H1 (cell line): ENCODE measurements around the gene CBX2. TPM values are rescaled to one million over a fixed set of nuclear protein-coding genes. Genes with fewer than 3 reads are reported as not detected.

Source experiments
- CTCF ChIA-PET: fragments of 300-600 bp; sonication (Branson Sonifier 250); formaldehyde crosslinking; loops from one replicate; lab custom pipeline; 2021; ENCODE audit not compliant: partially characterized antibody; lab: Charles Lee
- POLR2A ChIA-PET: fragments of 300-600 bp; sonication (Branson Sonifier 250); formaldehyde crosslinking; loops from one replicate; lab custom pipeline; 2021; ENCODE audit warnings: inconsistent platforms; ENCODE audit not compliant: partially characterized antibody; lab: Charles Lee
- DNase-seq, 2 experiments: peaks; one replicate each; pipeline versions ENCODE4 v3.0.0 to v3.0.0-alpha.2; 2010 to 2022; ENCODE audit warnings: low spot score in 2 of 2, low read depth in 1 of 2, mixed read lengths in 1 of 2
- FAIRE-seq: peaks from 2 replicates; lab custom pipeline; 2011; peaks lifted over from hg19 to GRCh38; lab: Jason Lieb, UNC
- H2AFZ ChIP-seq: 2 replicates; pipeline ENCODE4 v1.8.1; 2012; ENCODE audit warnings: low read length, inconsistent platforms
- H2AK5ac ChIP-seq: 2 replicates; pipeline ENCODE4 v1.6.1; 2013; ENCODE audit warnings: low read depth, low read length
- H2BK120ac ChIP-seq: replicated peaks from 2 replicates; pipeline ENCODE3; 2013; ENCODE audit warnings: low read depth, low read length, inconsistent platforms
- H2BK12ac ChIP-seq: 2 replicates; pipeline ENCODE4 v1.6.1; 2013; ENCODE audit warnings: low read depth, low read length
- H2BK15ac ChIP-seq: 2 replicates; pipeline ENCODE4 v1.6.1; 2013; ENCODE audit warnings: low read length
- H2BK20ac ChIP-seq: 2 replicates; pipeline ENCODE4 v1.6.1; 2013; ENCODE audit warnings: low read length
- H2BK5ac ChIP-seq: 2 replicates; pipeline ENCODE4 v1.6.1; 2013; ENCODE audit warnings: low read depth, low read length
- H3K14ac ChIP-seq: 2 replicates; pipeline ENCODE4 v1.6.1; 2013; ENCODE audit warnings: inconsistent platforms; ENCODE audit not compliant: insufficient read length
- H3K18ac ChIP-seq: 2 replicates; pipeline ENCODE4 v1.6.1; 2013; ENCODE audit warnings: low read length; ENCODE audit errors: extremely low read depth
- H3K23ac ChIP-seq: 2 replicates; pipeline ENCODE4 v1.6.1; 2013; ENCODE audit warnings: inconsistent platforms; ENCODE audit not compliant: insufficient read length
- H3K23me2 ChIP-seq: 2 replicates; pipeline ENCODE4 v1.6.1; 2013; ENCODE audit warnings: low read depth, low read length
- H3K27ac ChIP-seq: 2 replicates; pipeline ENCODE4 v1.6.1; 2011; ENCODE audit warnings: low read depth, low read length, inconsistent platforms
- H3K27me3 ChIP-seq, 4 experiments: replicated peaks in 1 of 4; 1 replicate in 1 of 4; 2 replicates in 3 of 4; pipeline versions ENCODE4 v1.6.1 to v1.8.1; 2011 to 2013; ENCODE audit warnings: low read length in 3 of 4, mild to moderate bottlenecking in 3 of 4, inconsistent platforms in 2 of 4, mixed read lengths in 2 of 4, moderate library complexity in 1 of 4; ENCODE audit not compliant: control insufficient read depth in 3 of 4, insufficient read depth in 3 of 4; ENCODE audit errors: extremely low read depth in 1 of 4
- H3K36me3 ChIP-seq, 4 experiments: 2 replicates each; pipeline versions ENCODE4 v1.6.1 to v1.8.1; 2011 to 2013; ENCODE audit warnings: mild to moderate bottlenecking in 4 of 4, low read length in 3 of 4, moderate library complexity in 2 of 4, control low read depth in 1 of 4, inconsistent platforms in 1 of 4; ENCODE audit not compliant: insufficient read depth in 4 of 4, control insufficient read depth in 2 of 4
- H3K4ac ChIP-seq: replicated peaks from 2 replicates; pipeline ENCODE3; 2013; ENCODE audit warnings: low read length, low read depth, mixed read lengths, inconsistent platforms; ENCODE audit not compliant: insufficient read length
- H3K4me1 ChIP-seq, 4 experiments: replicated peaks in 1 of 4; 1 replicate in 1 of 4; 2 replicates in 3 of 4; pipeline versions ENCODE4 v1.6.1 to v1.8.1; 2011 to 2013; ENCODE audit warnings: low read length in 3 of 4, inconsistent platforms in 2 of 4, mixed read lengths in 1 of 4; ENCODE audit not compliant: insufficient read depth in 4 of 4, control insufficient read depth in 3 of 4
- H3K4me2 ChIP-seq, 2 experiments: 2 replicates each; pipeline versions ENCODE4 v1.6.1 to v1.8.1; 2011 to 2013; ENCODE audit warnings: low read depth in 2 of 2, low read length in 2 of 2, control low read depth in 1 of 2, inconsistent platforms in 1 of 2, mild to moderate bottlenecking in 1 of 2; ENCODE audit not compliant: insufficient read depth in 1 of 2
- H3K4me3 ChIP-seq, 4 experiments: fragments of 200-600, 300-600 bp in 1 of 4; sonication (generic), shearing (Covaris generic), sonication (Bioruptor Twin) in 1 of 4; 2 replicates each; pipeline versions ENCODE4 v1.5.1 to v1.8.1; 2011 to 2016; ENCODE audit warnings: low read length in 4 of 4, low read depth in 3 of 4, control low read depth in 2 of 4, inconsistent platforms in 2 of 4, mild to moderate bottlenecking in 2 of 4, mixed read lengths in 1 of 4, moderate library complexity in 1 of 4; ENCODE audit not compliant: insufficient read depth in 2 of 4; ENCODE audit errors: extremely low read depth in 1 of 4
- H3K56ac ChIP-seq: replicated peaks from 2 replicates; pipeline ENCODE3; 2013; ENCODE audit warnings: low read depth, mild to moderate bottlenecking, mixed read lengths, low read length, inconsistent platforms; ENCODE audit not compliant: insufficient read length
- H3K79me1 ChIP-seq: 2 replicates; pipeline ENCODE4 v1.6.1; 2013; ENCODE audit warnings: low read depth, low read length, control low read depth
- H3K79me2 ChIP-seq, 2 experiments: 2 replicates each; pipeline versions ENCODE4 v1.6.1 to v1.8.1; 2012 to 2013; ENCODE audit warnings: low read length in 2 of 2, mild to moderate bottlenecking in 2 of 2, inconsistent platforms in 1 of 2; ENCODE audit not compliant: insufficient read depth in 2 of 2, control insufficient read depth in 1 of 2
- H3K9ac ChIP-seq, 4 experiments: replicated peaks in 1 of 4; 1 replicate in 1 of 4; 2 replicates in 3 of 4; pipeline versions ENCODE4 v1.6.1 to v1.8.1; 2011 to 2013; ENCODE audit warnings: low read depth in 3 of 4, low read length in 3 of 4, control low read depth in 2 of 4, mild to moderate bottlenecking in 2 of 4, moderate library complexity in 2 of 4, inconsistent platforms in 1 of 4; ENCODE audit errors: extremely low read depth in 1 of 4
- H3K9me3 ChIP-seq, 2 experiments: 2 replicates each; pipeline versions ENCODE4 v1.6.1 to v1.8.1; 2012 to 2013; ENCODE audit warnings: mild to moderate bottlenecking in 2 of 2, moderate library complexity in 2 of 2, control low read depth in 1 of 2, inconsistent platforms in 1 of 2, low read depth in 1 of 2, low read length in 1 of 2, mixed read lengths in 1 of 2; ENCODE audit not compliant: insufficient read depth in 2 of 2
- H4K20me1 ChIP-seq, 2 experiments: replicated peaks in 1 of 2; 2 replicates each; pipeline versions ENCODE3 to v1.8.1; 2011 to 2013; ENCODE audit warnings: inconsistent platforms in 2 of 2, low read length in 2 of 2, mild to moderate bottlenecking in 1 of 2; ENCODE audit not compliant: insufficient read depth in 2 of 2, control insufficient read depth in 1 of 2
- H4K5ac ChIP-seq: 2 replicates; pipeline ENCODE4 v1.6.1; 2013; ENCODE audit warnings: low read length, low read depth, mixed read lengths, inconsistent platforms; ENCODE audit not compliant: insufficient read length
- H4K8ac ChIP-seq: 2 replicates; pipeline ENCODE4 v1.8.0; 2013; ENCODE audit warnings: mild to moderate bottlenecking, moderate library complexity, low read length, inconsistent platforms; ENCODE audit not compliant: insufficient read depth; ENCODE audit errors: extremely low read depth
- H4K91ac ChIP-seq: replicated peaks from 2 replicates; pipeline ENCODE3; 2013; ENCODE audit warnings: low read length, mixed read lengths, inconsistent platforms; ENCODE audit not compliant: insufficient read length
- ASH2L ChIP-seq: fragments of 200-600, 300-600 bp; sonication (generic); IDR thresholded peaks from one replicate; pipeline ENCODE4 v1.7.1; 2017; ENCODE audit warnings: low read length
- ATF2 ChIP-seq: IDR thresholded peaks from 2 replicates; pipeline ENCODE4 v1.6.1; 2012; ENCODE audit warnings: low read length, inconsistent platforms
- BRCA1 ChIP-seq: IDR thresholded peaks from 2 replicates; pipeline ENCODE4 v1.6.1; 2012; ENCODE audit warnings: low read depth, low read length, improper control_type of control experiment
- CREB1 ChIP-seq: IDR thresholded peaks from 2 replicates; pipeline ENCODE4 v1.6.1; 2012; ENCODE audit warnings: inconsistent platforms
- CTCF ChIP-seq, 3 experiments: IDR thresholded peaks; 1 replicate in 2 of 3; 2 replicates in 1 of 3; pipeline versions ENCODE4 v1.5.1 to v1.6.1; 2011; ENCODE audit warnings: low read length in 3 of 3, mild to moderate bottlenecking in 3 of 3, inconsistent platforms in 2 of 3, low read depth in 1 of 3, moderate library complexity in 1 of 3; ENCODE audit not compliant: insufficient read depth in 1 of 3; ENCODE audit errors: control extremely low read depth in 1 of 3
- EZH2 ChIP-seq: fragments of 200-600 bp; sonication (generic); IDR thresholded peaks from 2 replicates; pipeline ENCODE4 v1.7.1; 2012; ENCODE audit warnings: low read depth, mild to moderate bottlenecking, moderate library complexity, low read length, inconsistent platforms; ENCODE audit not compliant: severe bottlenecking
- WGBS, 2 experiments: shearing (Covaris generic) in 1 of 2; methylation state at CpG; one replicate each; pipeline versions ENCODE4 v1.1.6 to v1.1.7; 2013 to 2015; ENCODE audit warnings: low lambda C conversion rate in 2 of 2, mixed read lengths in 2 of 2, inconsistent platforms in 1 of 2, low coverage in 1 of 2, missing lambda C conversion rate in 1 of 2; ENCODE audit not compliant: insufficient replicate concordance in 2 of 2, insufficient coverage in 1 of 2, insufficient read length in 1 of 2; ENCODE audit errors: extremely low coverage in 1 of 2, missing lambda C conversion rate in 1 of 2; 5-methylcytosine and 5-hydroxymethylcytosine counted together
- polyA plus RNA-seq, 7 experiments: library from polyadenylated mRNA; depleted of rRNA in 3 of 7; stranded (reverse) in 5 of 7; unstranded in 2 of 7; fragments of >200 nt in 5 of 7; fragments of 200-250 nt in 2 of 7; gene quantifications; 1 replicate in 5 of 7; 2 replicates in 1 of 7; 4 replicates in 1 of 7; pipeline versions ENCODE4 v1.2.1 to v1.2.3, GENCODE V29; 2011 to 2013; ENCODE audit warnings: missing spikeins in 2 of 7, mixed read lengths in 2 of 7
- total RNA-seq: library from RNA; stranded (reverse); fragmentation: NEBNext Ultra II Directional; extraction: Animal tissue kit (Norgen Biotek cat#: 25700); gene quantifications from 2 replicates; pipeline ENCODE4 v1.2.1, GENCODE V29; 2021

The CBX2 gene
- total and polyA plus RNA-seq, 2 of the 8 experiments (the other 6 are each of a cell fraction or from before 2014, with no cell fraction given), result 64.3 to 83.9 TPM

DNA sequence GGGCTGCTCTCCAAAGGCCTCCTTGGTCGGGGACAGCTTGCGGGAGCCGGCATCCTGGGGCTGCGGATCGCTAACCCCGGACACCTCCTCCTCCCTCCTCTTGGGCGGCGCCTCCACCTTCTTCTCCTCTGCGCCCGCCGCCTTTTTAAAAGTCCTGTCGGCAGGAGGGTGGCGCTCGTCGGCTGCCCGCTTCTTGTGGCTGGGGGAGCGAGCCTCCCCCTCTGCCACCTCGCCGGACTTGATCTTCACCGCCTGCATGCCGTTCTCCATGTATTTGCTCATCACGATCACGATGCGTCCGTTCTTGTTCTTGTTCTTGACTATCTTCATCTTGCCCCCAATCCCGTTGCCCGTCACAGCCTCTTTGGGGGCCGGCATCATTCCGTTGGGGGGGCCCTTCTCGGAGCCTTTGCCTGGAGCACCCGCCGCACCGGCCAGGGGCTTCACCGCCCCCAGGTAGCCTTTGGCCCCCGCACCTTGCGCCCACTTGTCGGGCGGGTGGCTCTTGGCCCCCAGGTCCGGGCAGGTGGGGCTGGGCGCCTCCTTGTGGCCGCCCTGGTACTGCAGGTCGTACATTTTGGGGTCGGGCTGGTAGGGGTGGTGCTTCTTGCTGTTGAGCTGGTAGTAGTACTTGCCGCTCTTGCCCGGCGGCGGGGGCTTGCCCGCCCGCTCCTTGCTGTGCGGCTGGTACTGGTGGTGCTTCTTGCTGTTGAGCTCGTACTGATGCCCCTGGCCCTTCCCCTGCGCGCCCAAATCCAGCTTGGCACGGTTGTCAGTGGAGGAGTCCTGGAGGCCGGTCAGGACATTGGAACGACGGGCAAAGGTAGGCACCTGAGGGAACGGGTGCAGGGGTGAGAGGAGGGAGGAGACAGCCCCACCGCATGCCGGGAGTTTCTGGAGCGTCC, 56.9 kb downstream of the CBX2 start:
- no peaks in the 10 kb centered on the region for H3K9me3 ChIP-seq
- FAIRE-seq, result no peak
- TF ChIP-seq EZH2 (peak; percentile 4), ATF2 (0 out of 2 replicates have a peak, but pooled peaks have one; percentile 22), ASH2L (no peak), CREB1 (peak; percentile 51; the same call in 1 of the 2 replicates), CTCF (IDR thresholded peaks at IDR 0.05; ENCODE audit: control extremely low read depth in 1 of 3, insufficient read depth in 1 of 3, low read depth in 1 of 3, low read length in 3 of 3) (peak; percentile 84 to 95 (median 87)), BRCA1 (no peak)

More for the DNA sequence above, 56.9 kb downstream of the CBX2 start:
- H3K27ac ChIP-seq, result no peak overlapping the region
- H2BK5ac ChIP-seq, result no peak overlapping the region
- no peak overlapping the region for H4K5ac ChIP-seq
- no peak overlapping the region for H4K91ac ChIP-seq
- H2BK20ac ChIP-seq, result no peak overlapping the region
- H3K27me3 ChIP-seq, result peaks cover 58 to 87% (median 83%) of the 10 kb centered on the region in 4 experiments
- H2BK15ac ChIP-seq, result no peak overlapping the region; the same call in 1 of the 2 replicates
- H2BK12ac ChIP-seq, result no peak overlapping the region
- H3K4me2 ChIP-seq, result peak overlapping the region; percentile 75 to 88
- H3K23me2 ChIP-seq, result peaks cover 18% of the 10 kb centered on the region; the same call in 1 of the 2 replicates
- no peak overlapping the region for H2AFZ ChIP-seq
- no peaks in the 10 kb centered on the region for H3K79me1 ChIP-seq
- WGBS, 2 experiments, result 7% methylated on average over 35 of the region's 61 CpGs; no CpG with 5 or more reads in 1 of the 2 experiments
- H3K79me2 ChIP-seq, result no peaks in the 10 kb centered on the region
- H4K8ac ChIP-seq, result no peak overlapping the region; the same call in 1 of the 2 replicates
- H4K20me1 ChIP-seq, result peaks cover 7 to 12% of the 10 kb centered on the region in 2 experiments
- H2BK120ac ChIP-seq, result no peak overlapping the region
- peaks cover 0 to 4% (median 0%) of the 10 kb centered on the region in 4 experiments; a peak in 1 of 8 replicates for H3K36me3 ChIP-seq
- peaks cover 6 to 53% (median 36%) of the 10 kb centered on the region in 4 experiments for H3K4me1 ChIP-seq
- H3K4me3 ChIP-seq, result peak overlapping the region in 3 of 4 experiments; percentile 2 to 63 (median 14); a peak in 5 of 8 replicates
- H3K56ac ChIP-seq, result no peak overlapping the region
- H3K18ac ChIP-seq, result peak overlapping the region; percentile 25; the same call in 1 of the 2 replicates
- H3K23ac ChIP-seq, result no peak overlapping the region
- no peak overlapping the region for H3K9ac ChIP-seq
- H3K4ac ChIP-seq, result no peak overlapping the region
- H3K14ac ChIP-seq, result no peak overlapping the region
- CTCF ChIA-PET, result interaction anchor here (0.6 to 24.7 kb wide), 52 partner anchors 7 to 949 kb away, joined by 3 to 576 read pairs (median 4); partner anchors contain the start of genes CBX8 and RBFOX3
- POLR2A ChIA-PET, result interaction anchor here (0.6 to 15.2 kb wide), 9 partner anchors 10 to 159 kb away, joined by 3 to 374 read pairs (median 8); partner anchors contain the start of gene CBX8
- H2AK5ac ChIP-seq, result no peak overlapping the region
- DNase-seq, result peak in 1 of 2 experiments; percentile 98
